ENCODE results near the gene FAM153A.
"Not testable (repeated sequence)": the region's sequence is repeated elsewhere in the genome, so short reads cannot be mapped to it uniquely, and the experiment has no call there.

Gene FAM153A

GRCh38 chr5:177724858-177725257 lies 57.8 kb downstream of the FAM153A start:
- not testable (repeated sequence) for DNase-seq (ENCODE audit: low spot score)

- DNase-seq (ENCODE audit: low spot score) = not testable (repeated sequence)
Observed at GRCh38 chr5:177723831-177724485, 58.7 kb downstream of the FAM153A start.

GRCh38 chr5:177722829-177723228 lies 59.9 kb downstream of the FAM153A start:
- DNase-seq (ENCODE audit: low spot score) = not testable (repeated sequence)

GRCh38 chr5:177719989-177720388 lies 62.7 kb downstream of the FAM153A start:
- DNase-seq (ENCODE audit: low spot score) = not testable (repeated sequence)

- DNase-seq (ENCODE audit: low spot score) = not testable (repeated sequence)
Observed at GRCh38 chr5:177715423-177715822, 67.3 kb downstream of the FAM153A start.

- DNase-seq (ENCODE audit: low spot score) = not testable (repeated sequence)
Observed at GRCh38 chr5:177696100-177696499, 86.6 kb downstream of the FAM153A start.

- not testable (repeated sequence) for DNase-seq (ENCODE audit: low spot score)
Observed at GRCh38 chr5:177695356-177695930, 87.3 kb downstream of the FAM153A start.

- not testable (repeated sequence) for DNase-seq (ENCODE audit: low spot score)
Observed at GRCh38 chr5:177694518-177694835, 88.2 kb downstream of the FAM153A start.

GRCh38 chr5:177693671-177694517 lies 88.8 kb downstream of the FAM153A start:
- DNase-seq (ENCODE audit: low spot score) = not testable (repeated sequence)

- not testable (repeated sequence) for DNase-seq (ENCODE audit: low spot score)
Observed at GRCh38 chr5:177692969-177693368, 89.7 kb downstream of the FAM153A start.

- DNase-seq (ENCODE audit: low spot score) = not testable (repeated sequence)
Observed at GRCh38 chr5:177692507-177692906, 90.2 kb downstream of the FAM153A start.

GRCh38 chr5:177689011-177689610 lies 93.6 kb downstream of the FAM153A start:
- DNase-seq (ENCODE audit: low spot score) = not testable (repeated sequence)

- DNase-seq (ENCODE audit: low spot score) = not testable (repeated sequence)
Observed at GRCh38 chr5:177688091-177688490, 94.6 kb downstream of the FAM153A start.

- not testable (repeated sequence) for DNase-seq (ENCODE audit: low spot score)
Observed at GRCh38 chr5:177681920-177682319, 100.8 kb downstream of the FAM153A start.
